NCI-H1417 treated with DMSO at 0.1 percent for 48 hours (cell line): ENCODE data around the gene PDSS2.
"Not testable (repeated sequence)": the region's sequence is repeated elsewhere in the genome, so short reads cannot be mapped to it uniquely, and the experiment has no call there.

Experiments
- DNase-seq: peaks from one replicate; lab custom pipeline; 2025; lab: John Stamatoyannopoulos, UW

PDSS2 gene

DNA sequence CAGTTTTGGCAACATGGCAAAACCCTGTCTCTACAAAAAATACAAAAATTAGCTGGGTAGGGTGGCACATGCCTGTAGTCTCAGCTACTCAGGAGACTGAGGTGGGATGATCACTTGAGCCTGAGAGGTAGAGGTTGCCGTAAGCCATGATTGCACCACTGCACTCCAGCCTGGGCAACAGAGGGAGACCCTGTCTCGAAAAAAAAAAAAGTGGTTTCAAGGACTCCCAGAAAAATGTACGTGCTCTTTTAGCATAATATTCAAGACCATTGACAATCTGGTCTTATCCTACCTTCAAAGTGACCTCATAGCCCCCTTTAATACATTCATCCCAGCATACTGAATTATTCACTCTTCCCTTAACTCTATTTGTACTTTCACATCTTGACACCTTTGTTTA lies 16.0 kb upstream of the PDSS2 start:
- not testable (repeated sequence) for DNase-seq

DNA sequence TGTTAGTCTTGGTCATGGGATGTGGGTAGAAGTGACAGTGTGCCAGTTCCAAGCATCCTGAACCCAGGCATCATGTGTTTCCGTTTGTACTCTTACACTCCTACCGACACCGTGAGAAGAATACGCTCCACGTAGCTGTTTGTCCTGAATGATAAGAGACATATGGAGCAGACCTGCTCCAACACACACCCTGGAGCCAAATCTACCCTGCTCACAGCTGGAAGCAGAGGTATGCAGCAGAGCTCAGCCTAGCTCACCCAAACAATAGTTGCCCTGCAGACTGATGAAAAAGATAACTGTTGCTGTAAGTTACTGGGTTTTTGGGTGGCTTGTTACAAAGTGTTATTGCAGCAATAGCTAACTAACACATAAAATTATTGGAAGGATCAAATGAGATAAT lies 14.3 kb upstream of the PDSS2 start:
- DNase-seq: no peak

DNA sequence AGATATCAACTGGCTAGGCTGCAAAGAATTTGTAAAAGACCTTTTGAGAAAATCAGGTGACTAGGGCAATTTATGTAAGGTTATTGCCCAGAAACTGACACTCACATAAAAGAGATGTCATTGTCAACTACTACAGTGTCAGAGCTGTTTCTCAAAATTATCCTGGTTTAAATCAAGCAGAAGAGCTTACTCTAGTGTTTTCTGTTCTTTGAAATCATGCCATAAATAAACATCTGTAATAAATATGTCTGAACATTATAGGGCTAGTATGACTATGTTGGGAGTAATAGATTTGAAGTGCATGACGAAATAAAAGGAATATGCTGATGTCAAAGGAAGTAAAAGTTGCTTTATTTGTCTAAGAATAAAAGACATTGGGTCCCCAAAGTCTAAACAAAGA lies 11.0 kb upstream of the PDSS2 start:
- DNase-seq: no peak

DNA sequence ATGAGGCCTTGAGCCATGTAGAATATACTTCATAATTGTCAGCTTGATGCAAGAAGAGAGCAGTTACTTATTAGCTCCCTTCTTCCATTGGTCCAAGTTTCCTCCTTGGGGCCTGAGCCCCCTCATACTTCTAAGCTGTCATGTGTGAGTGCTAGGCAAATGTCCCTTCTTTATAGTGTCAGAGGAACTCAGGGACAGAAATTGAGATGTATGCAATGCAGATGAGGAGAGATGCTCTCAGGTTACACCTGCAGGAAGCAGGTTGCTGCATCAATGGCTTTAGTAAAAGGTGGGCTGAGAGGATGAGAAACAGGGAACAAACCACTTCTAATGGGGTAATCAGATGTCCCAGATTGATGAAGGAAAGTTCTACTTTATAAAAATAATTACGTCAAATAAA lies 6.7 kb upstream of the PDSS2 start:
- no peak for DNase-seq

DNA sequence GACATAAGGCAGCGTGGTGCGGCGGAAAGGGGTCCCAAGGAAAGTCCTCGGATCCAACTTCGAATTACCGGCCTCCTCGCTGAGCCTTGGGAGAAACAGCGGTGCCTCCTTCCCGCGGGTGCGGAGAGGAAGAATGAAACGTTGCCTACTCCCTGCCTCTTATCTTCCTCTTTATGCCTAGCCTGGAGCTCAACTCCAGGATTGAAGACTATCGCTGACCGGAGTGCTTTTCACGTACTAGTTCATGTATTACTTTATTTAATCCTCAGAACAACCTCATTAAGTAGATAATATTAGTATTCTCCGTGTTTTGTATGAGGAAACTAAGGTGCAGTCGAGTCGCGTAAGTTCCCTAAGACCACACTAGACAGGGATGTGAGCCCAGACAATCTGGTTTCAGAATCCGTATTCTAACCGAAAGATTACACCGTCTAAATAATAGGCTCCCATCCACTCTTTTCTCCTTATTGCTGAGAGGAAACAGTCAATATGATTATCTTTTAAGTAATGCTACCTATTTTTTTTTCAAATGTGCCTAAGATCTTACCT lies 793 bp upstream of the PDSS2 start:
- no peak for DNase-seq

DNA sequence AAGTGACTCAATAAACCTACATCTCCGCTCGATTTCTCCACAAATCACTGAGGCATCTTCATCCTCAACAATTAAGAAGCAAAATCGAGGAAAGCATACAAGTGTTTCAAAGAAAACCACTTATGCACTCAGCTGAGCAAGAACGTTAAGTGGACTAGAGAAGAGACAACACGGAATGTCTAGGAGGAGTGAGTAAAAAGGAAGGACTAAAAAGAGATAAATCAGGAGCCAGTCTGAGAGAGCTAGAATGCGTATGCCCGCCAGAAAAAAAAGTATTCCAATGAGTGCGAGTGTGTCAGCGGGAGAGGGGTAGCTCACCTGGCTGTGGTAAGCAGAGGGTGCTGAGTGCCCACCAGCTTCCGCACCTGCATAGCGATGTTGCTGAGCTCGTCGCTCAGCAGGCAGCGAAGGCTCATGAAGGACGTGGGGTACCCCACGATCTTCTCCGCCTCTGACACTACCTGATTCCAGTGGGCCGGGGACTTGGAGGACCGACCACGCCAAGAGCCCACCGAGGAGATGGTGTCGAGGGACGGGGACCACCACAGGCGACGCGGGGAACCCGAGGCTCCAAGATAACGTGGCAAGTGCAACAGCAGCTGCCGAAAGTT lies 587 bp downstream of the PDSS2 start:
- no peak for DNase-seq

DNA sequence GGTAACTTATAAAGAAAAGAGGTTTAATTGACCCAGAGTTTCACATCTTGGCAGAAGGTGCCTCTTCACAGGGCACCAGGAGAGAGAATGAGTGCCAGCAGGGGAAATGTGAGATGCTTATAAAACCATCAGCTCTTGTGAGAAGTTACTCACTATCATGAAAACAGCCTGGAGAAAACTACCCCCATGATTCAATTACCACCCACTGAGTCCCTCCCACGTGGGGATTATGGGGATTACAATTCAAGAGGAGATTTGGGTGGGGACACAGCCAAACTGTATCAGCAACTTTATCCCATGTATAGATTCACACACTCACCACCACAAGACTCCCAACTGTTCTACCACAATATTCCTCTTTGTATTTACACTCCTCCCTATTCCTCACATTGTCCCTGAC lies 10.6 kb downstream of the PDSS2 start:
- DNase-seq: no peak

DNA sequence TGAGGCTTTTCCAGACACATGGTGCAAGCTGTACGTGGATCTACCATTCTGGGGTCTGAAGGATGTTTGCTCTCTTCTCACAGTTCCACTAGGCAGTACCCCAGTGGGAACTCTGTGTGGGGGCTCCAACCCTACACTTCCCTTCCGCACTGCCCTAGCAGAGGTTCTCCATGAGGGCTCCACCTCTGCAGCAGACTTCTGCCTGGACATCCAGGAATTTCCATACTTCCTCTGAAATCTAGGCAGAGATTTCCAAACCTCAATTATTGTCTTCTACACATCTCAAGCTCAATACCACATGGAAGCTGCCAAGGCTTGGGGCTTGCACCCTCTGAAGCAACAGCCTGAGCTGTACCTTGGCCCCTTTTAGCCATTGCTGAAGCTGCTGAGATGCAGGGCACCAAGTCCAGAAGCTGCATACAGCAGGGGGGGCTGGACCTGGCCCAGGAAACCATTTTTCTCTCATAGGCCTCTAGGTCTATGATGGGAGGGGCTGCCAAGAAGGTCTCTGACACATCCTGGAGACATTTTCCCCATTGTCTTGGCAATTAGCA lies 11.6 kb downstream of the PDSS2 start:
- DNase-seq: no peak

DNA sequence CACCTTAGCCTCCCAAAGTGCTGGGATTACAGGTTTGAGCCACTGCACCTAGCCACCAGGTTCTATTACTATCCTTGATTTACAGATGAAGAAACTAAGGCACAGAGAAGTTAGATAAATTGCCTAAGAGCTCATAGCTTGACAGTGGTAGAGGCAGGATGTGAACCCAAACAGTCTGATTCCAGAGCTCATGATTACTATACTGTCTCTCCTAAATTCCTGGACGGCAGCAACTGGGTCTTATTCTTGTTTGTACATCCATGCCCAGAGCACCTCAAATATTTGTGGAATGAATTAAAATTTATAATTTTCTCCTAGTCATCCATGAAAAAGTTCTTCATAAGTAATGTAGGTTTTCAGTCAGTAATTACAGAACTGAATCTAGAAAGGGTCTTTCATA lies 15.1 kb downstream of the PDSS2 start:
- DNase-seq: no peak

DNA sequence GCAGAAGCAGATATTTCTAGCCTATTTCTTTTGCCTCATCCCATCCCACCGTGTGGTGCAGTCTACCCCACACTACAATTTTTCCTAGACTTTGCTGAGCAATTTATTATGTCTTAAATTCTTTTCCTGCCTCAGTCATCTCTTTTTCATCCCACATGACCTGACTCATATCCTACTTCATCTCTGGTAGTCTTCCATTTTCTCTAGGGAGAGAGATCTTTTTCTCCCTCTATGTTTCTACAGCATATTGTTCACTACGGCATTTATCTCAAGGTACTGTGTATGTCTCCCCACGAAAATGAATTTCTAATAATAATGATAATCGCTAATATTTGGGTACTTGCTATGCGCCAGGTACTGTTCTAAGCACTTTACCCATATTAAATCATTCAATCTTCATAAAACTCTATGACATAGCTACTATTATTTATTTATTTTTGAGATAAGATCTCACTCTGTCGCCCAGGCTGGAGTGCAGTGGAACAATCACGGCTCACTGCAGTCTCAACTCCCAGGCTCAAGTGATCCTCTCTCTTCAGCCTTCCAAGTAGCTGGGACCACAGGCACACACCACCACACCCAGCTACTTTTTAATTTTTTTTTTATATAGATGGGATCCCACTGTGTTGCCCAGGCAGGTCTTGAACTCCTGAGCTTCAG lies 15.6 kb downstream of the PDSS2 start:
- no peak for DNase-seq

DNA sequence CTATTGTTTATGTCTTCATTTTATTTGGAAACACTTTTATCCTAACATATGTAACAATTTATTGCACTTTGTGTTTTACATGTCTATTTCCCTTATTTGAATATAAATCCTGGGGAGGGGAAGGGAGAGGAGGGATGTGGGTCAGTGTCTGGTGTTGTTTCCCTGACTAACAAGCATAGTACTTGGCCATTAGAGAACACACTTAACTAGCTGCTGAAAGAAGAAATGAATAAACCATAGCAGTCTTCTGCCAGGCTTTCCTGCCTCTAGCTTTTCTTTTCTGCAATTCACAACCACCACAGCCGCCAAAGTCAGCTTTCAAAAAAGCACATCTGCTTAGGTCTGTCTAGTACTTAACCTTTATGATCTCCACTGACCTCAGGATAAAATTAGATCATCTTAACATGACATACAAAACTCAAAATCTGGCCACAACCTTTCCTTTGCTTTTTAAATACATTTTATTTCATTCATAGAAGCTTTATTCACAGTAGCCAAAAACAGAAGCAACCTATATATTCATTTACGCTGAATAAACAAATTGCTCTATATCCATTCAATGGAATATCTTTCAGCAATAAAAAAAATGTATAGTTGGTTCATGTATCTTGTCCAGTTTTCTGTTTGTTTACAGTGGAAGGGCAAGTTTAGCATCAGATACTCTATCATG lies 16.3 kb downstream of the PDSS2 start:
- DNase-seq: no peak

DNA sequence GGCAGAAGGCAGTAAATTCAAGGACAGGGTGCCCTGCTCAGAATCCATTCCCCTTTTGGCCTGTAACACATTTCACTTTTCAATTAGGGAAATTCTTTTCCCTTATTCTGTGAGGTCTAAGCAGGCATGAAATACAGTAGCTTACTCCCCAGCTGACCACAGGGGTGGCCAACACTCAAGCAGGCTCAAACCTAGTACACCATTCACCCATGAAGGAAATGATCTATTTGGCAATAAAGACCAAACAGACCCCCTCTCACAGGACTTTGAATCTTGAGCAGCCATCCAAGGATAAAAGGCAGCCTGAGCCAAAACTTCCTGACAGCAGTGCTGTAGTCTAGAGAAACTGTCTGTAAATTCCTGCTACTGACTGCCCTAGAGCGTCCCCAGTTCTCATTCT lies 17.7 kb downstream of the PDSS2 start:
- DNase-seq: no peak

DNA sequence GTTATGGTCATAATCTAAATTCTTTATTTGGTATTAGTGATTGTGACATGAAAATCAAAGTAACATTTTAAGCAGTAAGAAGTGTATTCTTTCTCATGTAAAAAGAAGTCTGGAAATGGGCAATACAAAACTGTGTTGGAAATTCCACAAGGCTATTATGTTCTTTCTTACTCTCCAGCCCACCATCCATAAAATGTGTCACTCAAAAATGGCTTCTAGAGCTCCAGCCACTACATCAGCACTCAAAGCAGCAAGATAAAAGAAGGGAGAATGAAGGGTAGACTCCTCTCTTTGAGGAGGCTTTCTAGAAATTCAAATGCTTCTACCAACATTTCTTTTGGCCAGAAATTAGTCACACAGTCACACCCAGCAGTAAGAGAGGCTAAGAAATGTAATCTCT lies 18.4 kb downstream of the PDSS2 start:
- no peak for DNase-seq

DNA sequence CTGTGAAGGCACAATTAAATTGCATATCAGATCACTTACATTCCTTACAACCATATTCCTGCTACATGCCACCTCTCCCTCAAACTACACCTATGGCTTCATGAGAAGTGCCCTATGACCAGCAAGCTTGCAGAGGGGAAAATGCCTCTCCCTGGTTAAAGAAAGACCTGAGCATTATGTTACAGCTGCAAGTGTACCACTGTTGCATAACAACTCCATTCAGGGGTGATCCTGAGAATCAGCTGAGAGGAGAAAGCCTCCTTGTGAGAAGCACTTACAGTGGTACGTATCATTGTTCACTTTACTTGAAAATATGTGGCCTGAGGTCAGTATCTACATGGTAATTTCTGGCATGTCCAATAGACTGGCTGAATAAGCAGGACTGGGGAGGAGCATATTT lies 20.0 kb downstream of the PDSS2 start:
- no peak for DNase-seq

DNA sequence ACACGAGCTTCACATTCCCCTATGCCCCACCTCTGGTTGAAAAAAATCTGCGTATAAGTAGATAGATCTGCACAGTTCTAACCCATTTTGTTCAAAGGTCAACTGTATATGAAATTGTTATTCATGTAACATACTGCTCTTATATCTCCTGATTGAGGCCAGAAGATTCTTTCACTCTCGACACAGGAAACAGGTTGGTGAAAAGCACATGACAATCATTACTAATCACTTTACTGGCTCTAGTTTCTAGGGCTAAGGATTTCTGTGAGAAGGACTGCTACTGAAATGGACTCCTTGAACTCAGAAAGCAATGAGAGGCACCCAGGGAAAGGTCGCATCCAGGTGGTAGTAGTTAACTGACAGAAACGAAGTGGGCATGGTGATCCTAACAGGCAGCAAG lies 21.7 kb downstream of the PDSS2 start:
- DNase-seq: no peak

DNA sequence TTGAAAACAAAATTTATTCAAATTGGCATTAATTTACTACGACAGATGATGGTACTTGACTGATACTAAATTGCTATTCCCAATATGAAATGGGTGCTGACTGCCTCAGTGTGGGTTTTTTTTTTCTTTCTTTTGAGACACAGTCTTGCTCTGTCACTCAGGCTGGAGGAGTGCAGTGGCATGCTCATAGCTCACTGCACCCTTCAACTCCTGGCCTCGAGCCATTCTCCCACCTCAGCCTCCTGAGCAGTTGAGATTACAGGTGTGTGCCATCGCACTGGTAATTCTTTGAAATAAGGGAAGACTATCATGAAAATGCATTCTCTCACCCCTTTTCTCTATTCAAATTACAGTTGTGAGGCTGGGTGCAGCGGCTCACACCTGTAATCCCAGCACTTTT lies 22.5 kb downstream of the PDSS2 start:
- no peak for DNase-seq

DNA sequence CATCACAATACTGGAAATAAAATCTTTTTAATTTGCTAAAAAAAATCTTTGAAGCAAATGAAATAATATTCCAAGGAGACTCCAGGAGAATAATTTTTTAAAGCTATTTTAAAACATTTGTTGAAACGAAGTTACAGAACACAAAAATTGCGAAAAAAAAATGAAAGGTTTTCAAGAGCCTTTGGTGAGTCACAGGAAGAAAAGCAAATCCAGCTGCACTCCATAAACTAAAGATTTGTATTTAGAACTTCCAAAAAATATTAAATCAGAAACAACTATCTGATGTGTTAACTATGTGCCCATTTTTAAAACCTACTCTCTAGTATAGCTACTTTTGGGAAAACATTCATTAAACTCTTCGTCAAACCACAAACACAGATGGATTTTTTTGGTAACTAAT lies 23.6 kb downstream of the PDSS2 start:
- no peak for DNase-seq

DNA sequence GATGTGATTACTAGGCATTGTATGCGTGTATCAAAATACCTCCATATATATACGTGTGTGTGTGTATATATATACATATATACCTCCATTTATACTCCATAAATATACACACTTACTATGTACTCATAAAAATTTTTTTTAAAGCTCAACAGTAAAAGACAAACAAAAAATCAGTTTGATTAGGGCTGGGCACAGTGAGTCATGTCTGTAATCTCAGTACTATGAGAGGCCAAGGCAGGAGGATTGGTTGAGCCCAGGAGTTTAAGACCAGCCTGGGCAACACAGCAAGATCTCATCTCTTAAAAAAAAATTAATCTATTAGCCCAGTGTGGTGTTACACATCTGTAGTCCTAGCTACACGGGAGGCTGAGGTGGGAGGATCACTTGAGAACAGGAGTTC lies 24.6 kb downstream of the PDSS2 start:
- DNase-seq: no peak

DNA sequence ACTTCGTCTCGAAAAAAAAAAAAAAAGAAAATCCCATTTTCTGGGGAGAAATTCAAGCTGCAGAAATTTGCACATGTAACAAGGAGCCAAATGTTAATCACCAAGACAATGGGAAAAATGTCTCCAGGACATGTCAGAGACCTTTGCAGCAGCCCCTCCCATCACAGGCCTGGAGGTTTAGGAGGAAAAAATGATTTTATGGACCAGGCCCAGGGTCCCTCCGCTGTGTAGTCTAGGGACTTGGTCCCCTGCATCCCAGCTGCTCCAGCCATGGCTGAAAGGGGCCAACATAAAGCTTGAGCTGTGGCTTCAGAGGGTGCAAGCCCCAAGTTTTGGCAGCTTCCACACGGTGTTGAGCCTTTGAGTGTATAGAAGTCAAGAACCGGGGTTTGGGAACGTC lies 33.4 kb downstream of the PDSS2 start:
- not testable (repeated sequence) for DNase-seq

DNA sequence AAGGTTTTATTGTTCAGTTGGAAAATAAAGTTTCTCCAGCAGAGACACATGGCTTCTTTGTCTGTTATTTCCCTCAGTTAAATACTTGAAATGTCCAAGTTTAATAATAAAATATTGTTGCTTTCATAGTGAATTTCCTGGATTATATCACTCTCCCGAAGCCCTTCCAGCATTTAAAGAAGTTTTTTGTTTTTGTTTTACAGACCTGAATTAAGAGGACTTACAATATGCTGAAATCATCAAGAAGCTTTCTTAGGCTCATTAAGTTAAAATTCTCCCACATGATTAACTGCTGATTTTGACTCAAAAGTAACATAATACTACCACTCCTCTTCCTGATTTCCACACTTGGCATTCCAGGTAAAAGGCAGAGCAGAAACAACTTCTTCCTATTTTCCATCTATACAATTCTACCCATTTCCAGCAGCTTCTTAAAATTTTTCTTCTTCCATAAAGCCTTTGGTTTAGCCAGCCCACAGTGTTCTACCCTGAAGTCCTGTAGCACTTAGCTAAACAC lies 35.8 kb downstream of the PDSS2 start:
- DNase-seq: no peak

DNA sequence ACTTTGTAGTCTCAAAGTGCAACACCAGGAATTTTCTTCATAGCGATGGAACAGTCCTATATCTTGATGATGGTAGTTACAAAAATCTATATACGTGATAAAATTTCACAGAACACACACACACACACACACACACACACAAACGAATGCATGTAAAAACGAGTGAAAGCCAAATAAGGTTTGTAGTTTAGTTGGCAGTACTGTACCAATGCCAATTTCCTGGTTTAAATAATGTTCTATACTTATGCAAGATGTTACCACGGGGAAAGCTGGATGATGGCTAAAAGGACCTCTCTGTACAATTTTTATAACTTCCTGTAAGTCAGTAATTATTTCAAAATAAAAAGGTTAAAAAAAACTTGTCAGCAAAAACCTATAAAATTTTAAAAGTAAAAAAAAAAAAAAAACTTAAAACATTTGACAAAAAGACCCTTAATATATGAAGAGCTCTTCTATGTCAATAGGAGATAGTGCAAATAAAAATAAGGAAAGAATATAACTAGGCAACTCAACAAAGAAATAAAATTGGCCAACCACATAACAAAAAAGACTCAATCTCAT lies 37.6 kb downstream of the PDSS2 start:
- DNase-seq: no peak

DNA sequence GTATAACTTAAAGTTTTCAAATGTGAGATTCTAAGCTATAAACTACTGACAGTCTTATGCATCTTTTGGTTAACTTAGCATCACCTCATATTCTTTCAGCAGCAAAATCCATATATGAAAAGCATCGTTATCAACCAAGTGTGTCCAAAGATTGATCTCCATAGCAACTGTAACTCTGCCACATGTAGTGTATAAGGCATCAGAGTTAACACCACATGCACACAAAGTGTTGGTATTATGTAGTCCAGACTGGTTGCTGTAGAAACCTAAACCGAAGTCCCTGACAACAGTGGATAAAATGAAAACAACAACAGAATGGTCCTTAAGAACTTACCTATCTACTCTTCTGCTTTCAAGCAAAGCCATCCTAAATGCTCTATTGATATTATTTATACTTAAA lies 39.6 kb downstream of the PDSS2 start:
- no peak for DNase-seq

DNA sequence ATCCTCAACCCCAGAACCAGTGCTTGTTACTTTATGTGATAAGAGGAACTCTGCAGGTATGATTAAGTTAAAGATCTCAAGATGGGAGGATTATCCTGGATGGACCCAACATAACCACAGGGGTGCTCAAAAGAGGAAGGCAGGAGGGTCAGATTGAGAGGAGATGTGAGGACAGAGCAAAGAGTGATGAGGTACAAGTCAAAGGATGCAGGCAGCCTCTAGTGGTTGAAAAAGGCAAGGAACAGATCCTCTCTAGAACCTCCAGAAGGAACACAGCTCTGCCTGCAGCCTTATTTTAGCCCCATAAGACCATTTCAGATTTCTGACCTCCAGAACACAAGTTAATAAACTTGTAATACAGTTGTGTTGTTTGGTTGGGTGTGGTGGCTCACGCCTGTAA lies 41.2 kb downstream of the PDSS2 start:
- no peak for DNase-seq
